IPS DF 4.7 (cell line): ENCODE data around the gene ITM2C.

Source experiments
- DNase-seq: peaks from one replicate; pipeline ENCODE4 v3.0.0-alpha.2; 2013; ENCODE audit warnings: low spot score; ENCODE audit errors: extremely low read depth

ITM2C gene

GRCh38 chr2:230924470-230925341 is 60.0 kb downstream of the ITM2C start, which contains the start of gene GPR55:
TSS of gene GPR55 (minus strand) at chr2:230925242. CDS start at chr2:230910962, 14,280 bp downstream.
- no peak for DNase-seq

GRCh38 chr2:230925443-230925878 is 60.7 kb downstream of the ITM2C start:
- no peak for DNase-seq

GRCh38 chr2:230925879-230926765 is 61.4 kb downstream of the ITM2C start:
- DNase-seq: no peak

GRCh38 chr2:230927711-230928341 is 63.1 kb downstream of the ITM2C start:
- no peak for DNase-seq
